CD14-positive monocyte (primary cell): Measurements from ENCODE around the gene DDI2. TPM values are rescaled to one million over a fixed set of nuclear protein-coding genes. Genes with fewer than 3 reads are reported as not detected.

ENCODE experiments used
- DNase-seq, 3 donors: peaks; one replicate each; pipeline ENCODE4 v3.0.0-alpha.2; 2011 to 2022
- H2AFZ ChIP-seq: 2 replicates; pipeline ENCODE4 v1.6.0; 2012; ENCODE audit warnings: mild to moderate bottlenecking, low read depth, low read length, inconsistent platforms; ENCODE audit not compliant: insufficient read depth, poor library complexity, severe bottlenecking
- H3K27ac ChIP-seq, 2 donors: 1 replicate in 1 of 2; 2 replicates in 1 of 2; pipeline ENCODE4 v1.5.1; 2012 to 2013; ENCODE audit warnings: low read length in 2 of 2, control low read depth in 1 of 2, inconsistent platforms in 1 of 2, low read depth in 1 of 2, mild to moderate bottlenecking in 1 of 2
- H3K27me3 ChIP-seq, 2 donors: one replicate each; pipeline versions ENCODE4 v1.6.0 to v1.6.1; 2011 to 2013; ENCODE audit warnings: low read length in 2 of 2; ENCODE audit not compliant: control insufficient read depth in 2 of 2, insufficient read depth in 2 of 2
- H3K36me3 ChIP-seq, 2 donors: replicated peaks in 1 of 2; 1 replicate in 1 of 2; 2 replicates in 1 of 2; pipeline versions ENCODE4 v1.5.1 to v1.6.1; 2012 to 2013; ENCODE audit warnings: low read length in 2 of 2, control low read depth in 1 of 2, inconsistent platforms in 1 of 2, mild to moderate bottlenecking in 1 of 2; ENCODE audit not compliant: insufficient read depth in 2 of 2, control insufficient read depth in 1 of 2
- H3K4me1 ChIP-seq, 2 donors: 1 replicate in 1 of 2; 2 replicates in 1 of 2; pipeline versions ENCODE4 v1.5.1 to v1.6.1; 2012 to 2013; ENCODE audit warnings: low read length in 2 of 2, control low read depth in 1 of 2, inconsistent platforms in 1 of 2, mild to moderate bottlenecking in 1 of 2, moderate library complexity in 1 of 2; ENCODE audit not compliant: insufficient read depth in 2 of 2, control insufficient read depth in 1 of 2
- H3K4me2 ChIP-seq: replicated peaks from 2 replicates; pipeline ENCODE3; 2012; ENCODE audit warnings: low read length, moderate library complexity, mild to moderate bottlenecking; ENCODE audit not compliant: poor library complexity, severe bottlenecking; ENCODE audit errors: extremely low read depth
- H3K4me3 ChIP-seq, 3 experiments: fragments of 200-600 bp in 1 of 3; sonication (generic) in 1 of 3; replicated peaks in 1 of 3; 1 replicate in 2 of 3; 2 replicates in 1 of 3; pipeline ENCODE4 v1.5.1; 2011 to 2013; ENCODE audit warnings: low read length in 3 of 3, mild to moderate bottlenecking in 3 of 3, control low read depth in 2 of 3, low read depth in 2 of 3, inconsistent platforms in 1 of 3, moderate library complexity in 1 of 3
- H3K79me2 ChIP-seq: 2 replicates; pipeline ENCODE4 v1.6.0; 2012; ENCODE audit warnings: mild to moderate bottlenecking, control low read depth, inconsistent platforms, low read length, moderate library complexity; ENCODE audit not compliant: insufficient read depth
- H3K9ac ChIP-seq: 2 replicates; pipeline ENCODE4 v1.6.0; 2017; ENCODE audit warnings: low read length, mild to moderate bottlenecking; ENCODE audit not compliant: insufficient read depth, poor library complexity, severe bottlenecking
- H3K9me3 ChIP-seq, 2 donors: replicated peaks in 1 of 2; 1 replicate in 1 of 2; 2 replicates in 1 of 2; pipeline versions ENCODE4 v1.5.1 to v1.6.1; 2012 to 2013; ENCODE audit warnings: low read length in 2 of 2, control low read depth in 1 of 2; ENCODE audit not compliant: control insufficient read depth in 1 of 2, insufficient read depth in 1 of 2
- H4K20me1 ChIP-seq: 2 replicates; pipeline ENCODE4 v1.6.0; 2012; ENCODE audit warnings: mild to moderate bottlenecking, low read length, control low read depth, moderate library complexity; ENCODE audit not compliant: insufficient read depth
- H3K27ac Mint-ChIP-seq, 7 donors: one replicate each; pipeline ENCODE4 v1.8.0; 2020; ENCODE audit warnings: mild to moderate bottlenecking in 7 of 7, mixed read lengths in 7 of 7, moderate library complexity in 6 of 7, inconsistent platforms in 2 of 7
- H3K27me3 Mint-ChIP-seq, 3 donors: one replicate each; pipeline ENCODE4 v1.8.0; 2021 to 2022; ENCODE audit warnings: low read depth in 3 of 3, mild to moderate bottlenecking in 3 of 3, mixed read lengths in 3 of 3, moderate library complexity in 3 of 3, inconsistent platforms in 1 of 3
- H3K36me3 Mint-ChIP-seq, 2 donors: one replicate each; pipeline ENCODE4 v1.8.0; 2020; ENCODE audit warnings: mixed read lengths in 2 of 2, inconsistent platforms in 1 of 2, mild to moderate bottlenecking in 1 of 2
- H3K4me1 Mint-ChIP-seq: one replicate; pipeline ENCODE4 v1.8.0; 2020; ENCODE audit warnings: mild to moderate bottlenecking, mixed read lengths
- H3K4me3 Mint-ChIP-seq, 2 donors: one replicate each; pipeline ENCODE4 v1.8.0; 2020; ENCODE audit warnings: mild to moderate bottlenecking in 2 of 2, mixed read lengths in 2 of 2, moderate library complexity in 1 of 2
- H3K9me3 Mint-ChIP-seq, 7 donors: one replicate each; pipeline ENCODE4 v1.8.0; 2020 to 2022; ENCODE audit warnings: mixed read lengths in 7 of 7, mild to moderate bottlenecking in 6 of 7, moderate library complexity in 6 of 7, inconsistent platforms in 2 of 7
- WGBS: methylation state at CpG from one replicate; pipeline ENCODE4 v1.1.5; 2013; ENCODE audit warnings: missing lambda C conversion rate; ENCODE audit not compliant: insufficient coverage; 5-methylcytosine and 5-hydroxymethylcytosine counted together
- intact Hi-C, 2 donors: fragments of 100-400 bp; cut with micrococcal nuclease; formaldehyde crosslinking; loops; one replicate each; pipeline versions ENCODE4 v1.15.0 to v1.15.1; 2023
- polyA plus RNA-seq, 3 donors: library from polyadenylated mRNA; depleted of rRNA in 1 of 3; unstranded in 2 of 3; stranded (reverse) in 1 of 3; fragments of 300-500 nt in 2 of 3; fragments of >200 nt in 1 of 3; fragmentation: Illumina TruSeq in 2 of 3; gene quantifications; 1 replicate in 2 of 3; 2 replicates in 1 of 3; pipeline ENCODE4 v1.2.3, GENCODE V29; 2012 to 2021
- TF ChIP-seq, protein P1 (sequence below): fragments of 200-600 bp; IDR thresholded peaks from one replicate; pipeline ENCODE4 v1.8.0; 2022; ENCODE audit warnings: antibody characterized with exemption, mild to moderate bottlenecking

DDI2 gene
- polyA plus RNA-seq, 3 donors = 2.5 to 5.4 (median 3.2) TPM

- intact Hi-C loops = no loop called here
- H3K4me1 ChIP-seq = no peaks in the 10 kb centered on the region
- no peaks in the 10 kb centered on the region for H3K27me3 Mint-ChIP-seq
- peaks cover 97% of the 10 kb centered on the region for H4K20me1 ChIP-seq
- no peak overlapping the region for H3K4me3 Mint-ChIP-seq
- H3K9me3 ChIP-seq = no peaks in the 10 kb centered on the region
- no peak overlapping the region for H3K27ac ChIP-seq
- H3K4me2 ChIP-seq = no peak overlapping the region
- TF ChIP-seq, protein P1, sequence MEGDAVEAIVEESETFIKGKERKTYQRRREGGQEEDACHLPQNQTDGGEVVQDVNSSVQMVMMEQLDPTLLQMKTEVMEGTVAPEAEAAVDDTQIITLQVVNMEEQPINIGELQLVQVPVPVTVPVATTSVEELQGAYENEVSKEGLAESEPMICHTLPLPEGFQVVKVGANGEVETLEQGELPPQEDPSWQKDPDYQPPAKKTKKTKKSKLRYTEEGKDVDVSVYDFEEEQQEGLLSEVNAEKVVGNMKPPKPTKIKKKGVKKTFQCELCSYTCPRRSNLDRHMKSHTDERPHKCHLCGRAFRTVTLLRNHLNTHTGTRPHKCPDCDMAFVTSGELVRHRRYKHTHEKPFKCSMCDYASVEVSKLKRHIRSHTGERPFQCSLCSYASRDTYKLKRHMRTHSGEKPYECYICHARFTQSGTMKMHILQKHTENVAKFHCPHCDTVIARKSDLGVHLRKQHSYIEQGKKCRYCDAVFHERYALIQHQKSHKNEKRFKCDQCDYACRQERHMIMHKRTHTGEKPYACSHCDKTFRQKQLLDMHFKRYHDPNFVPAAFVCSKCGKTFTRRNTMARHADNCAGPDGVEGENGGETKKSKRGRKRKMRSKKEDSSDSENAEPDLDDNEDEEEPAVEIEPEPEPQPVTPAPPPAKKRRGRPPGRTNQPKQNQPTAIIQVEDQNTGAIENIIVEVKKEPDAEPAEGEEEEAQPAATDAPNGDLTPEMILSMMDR = no peak
- peaks cover 69% of the 10 kb centered on the region for H3K79me2 ChIP-seq
- H3K27ac Mint-ChIP-seq = no peak overlapping the region
- peaks cover 20 to 32% of the 10 kb centered on the region in 2 donors for H3K36me3 Mint-ChIP-seq
- H3K9ac ChIP-seq = no peak overlapping the region
- no peak overlapping the region for H3K4me3 ChIP-seq
- no peak for DNase-seq
- H3K36me3 ChIP-seq = peaks cover 16 to 36% of the 10 kb centered on the region in 2 donors
- no peaks in the 10 kb centered on the region for H3K9me3 Mint-ChIP-seq
- no peaks in the 10 kb centered on the region for H3K27me3 ChIP-seq
- no peaks in the 10 kb centered on the region for H3K4me1 Mint-ChIP-seq
- WGBS = no CpG with 5 or more reads among the region's 4 CpGs
- no peak overlapping the region for H2AFZ ChIP-seq
Observed at GRCh38 chr1:15712168-15712567, 94.9 kb downstream of the DDI2 start.

DNA sequence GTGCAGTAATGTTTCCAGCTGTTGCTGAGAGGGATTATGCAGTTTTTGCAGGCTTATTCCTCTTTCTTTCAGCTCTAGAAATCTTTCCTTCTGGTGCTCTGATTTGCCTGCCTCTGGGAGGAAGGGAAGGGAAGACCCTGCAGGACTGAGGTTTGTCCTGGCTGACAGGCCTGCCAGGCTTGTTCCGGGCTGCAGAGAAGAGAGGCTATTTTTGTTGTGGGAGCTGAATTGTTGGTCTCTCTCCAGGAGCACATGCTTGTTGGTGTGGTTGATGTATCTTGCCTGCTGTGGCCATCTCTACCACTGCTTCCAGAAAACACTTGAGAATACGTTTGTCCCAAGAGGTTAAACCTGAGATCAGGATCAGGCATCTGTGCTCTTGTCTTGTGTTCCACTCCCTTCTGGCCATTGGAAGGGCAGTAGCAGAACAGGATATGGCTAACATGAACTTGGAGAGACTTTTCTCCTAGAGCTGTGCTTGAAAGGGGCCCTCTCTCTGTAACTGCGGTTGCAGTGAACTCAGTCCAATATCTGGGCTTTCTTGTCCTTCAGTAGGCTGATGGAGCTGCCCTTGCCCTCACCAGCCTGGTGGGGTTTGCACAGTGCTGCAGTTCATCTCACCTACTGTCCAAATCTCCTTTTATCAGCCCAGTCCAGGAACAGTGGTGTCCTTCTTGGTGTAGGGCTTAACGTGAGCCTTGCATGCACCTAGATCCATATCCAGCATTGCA is 97.3 kb downstream of the DDI2 start:
- no peak overlapping the region for H3K27ac Mint-ChIP-seq
- no peak for DNase-seq
- intact Hi-C loops = no loop called here
- no peaks in the 10 kb centered on the region for H3K9me3 Mint-ChIP-seq
- TF ChIP-seq, protein P1 = no peak
- Histone ChIP-seq H3K36me3 (peaks cover 37 to 59% of the 10 kb centered on the region in 2 donors), H3K27ac (no peak overlapping the region), H3K9me3 (no peaks in the 10 kb centered on the region), H3K4me3 (no peak overlapping the region), H3K79me2 (peaks cover 46% of the 10 kb centered on the region), H3K4me1 (no peaks in the 10 kb centered on the region), H2AFZ (no peak overlapping the region), H4K20me1 (peaks cover 90% of the 10 kb centered on the region), H3K27me3 (no peaks in the 10 kb centered on the region), H3K4me2 (no peak overlapping the region), H3K9ac (no peak overlapping the region)
- WGBS = 100% methylated on average over 4 of the region's 4 CpGs
- no peak overlapping the region for H3K4me3 Mint-ChIP-seq
- no peaks in the 10 kb centered on the region for H3K27me3 Mint-ChIP-seq
- no peaks in the 10 kb centered on the region for H3K4me1 Mint-ChIP-seq
- peaks cover 41 to 55% of the 10 kb centered on the region in 2 donors for H3K36me3 Mint-ChIP-seq
